Peyer's patch (tissue), 4 donors: ENCODE measurements around the gene XPNPEP2.

ENCODE experiments used
- CTCF ChIP-seq, 6 experiments: fragments of 450-650 bp in 4 of 6; fragments of 200-600 bp in 2 of 6; sonication (generic) in 1 of 6; IDR thresholded peaks; one replicate each; pipeline ENCODE4 v1.5.1; 2017 to 2019; ENCODE audit warnings: antibody characterized with exemption in 6 of 6, mild to moderate bottlenecking in 3 of 6, moderate library complexity in 1 of 6
- POLR2A ChIP-seq, 2 donors: fragments of 450-650 bp; IDR thresholded peaks; one replicate each; pipeline ENCODE4 v1.5.1; 2017; ENCODE audit warnings: antibody characterized with exemption in 2 of 2, mild to moderate bottlenecking in 2 of 2, moderate library complexity in 2 of 2

GRCh38 chrX:129755779-129756650 is 17.2 kb downstream of the XPNPEP2 start:
- TF ChIP-seq CTCF (IDR thresholded peaks at IDR 0.05): peak in 1 of 6 experiments; percentile 19
- no peak for TF ChIP-seq POLR2A (IDR thresholded peaks at IDR 0.05)
